Activated T-helper 1 cell treated with anti-CD3 and anti-CD28 coated beads, Interleukin-2, amount 50 U/mL, for 16 hours (primary cell): ENCODE results near the gene S100A6.
"Not testable (repeated sequence)": the region's sequence is repeated elsewhere in the genome, so short reads cannot be mapped to it uniquely, and the experiment has no call there.

Experiments
- DNase-seq, 2 donors: peaks; one replicate each; pipeline ENCODE4 v3.0.0-alpha.2; 2020; ENCODE audit warnings: low read depth in 1 of 2, low spot score in 1 of 2

S100A6 gene

DNA sequence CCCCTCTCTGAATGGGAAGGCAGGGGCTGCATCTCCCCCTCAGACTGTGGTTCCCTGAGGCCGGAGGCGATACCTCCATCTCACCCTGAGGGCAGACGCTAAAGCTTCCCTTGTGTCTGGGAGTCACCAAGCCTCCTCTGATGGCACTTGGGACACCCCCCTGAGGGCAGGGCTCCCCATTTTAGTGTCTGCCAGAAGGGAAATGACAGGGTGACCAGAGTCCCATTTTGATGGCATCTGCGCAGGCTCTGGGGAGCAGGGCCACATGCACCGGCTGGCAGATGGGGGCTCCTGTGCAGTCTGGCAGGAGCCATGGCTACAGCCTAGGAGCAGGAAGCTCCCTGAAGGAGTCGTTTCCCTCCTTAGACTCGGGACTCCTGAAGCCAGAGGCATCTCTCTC lies 28.2 kb upstream of the S100A6 start:
- DNase-seq, result no peak

DNA sequence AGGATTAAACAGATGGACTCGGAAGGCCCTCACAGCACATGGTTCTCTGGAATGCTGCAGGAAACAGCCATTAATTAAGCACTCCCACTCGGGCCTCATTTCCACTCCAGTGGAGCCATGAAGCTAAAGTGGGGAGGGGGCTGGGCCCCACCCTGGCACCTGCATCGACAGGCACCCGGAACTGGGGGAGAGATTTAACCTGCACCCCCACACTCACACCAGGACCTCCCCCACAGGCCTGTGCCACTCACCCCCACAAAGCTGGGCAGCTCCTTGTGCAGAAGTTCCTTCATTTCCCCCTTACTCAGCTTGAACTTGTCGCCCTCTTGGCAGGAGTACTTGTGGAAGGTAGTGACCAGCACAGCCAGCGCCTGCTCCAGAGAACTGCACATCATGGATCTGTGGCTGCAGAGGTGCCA lies 27.7 kb upstream of the S100A6 start:
- DNase-seq, result no peak

DNA sequence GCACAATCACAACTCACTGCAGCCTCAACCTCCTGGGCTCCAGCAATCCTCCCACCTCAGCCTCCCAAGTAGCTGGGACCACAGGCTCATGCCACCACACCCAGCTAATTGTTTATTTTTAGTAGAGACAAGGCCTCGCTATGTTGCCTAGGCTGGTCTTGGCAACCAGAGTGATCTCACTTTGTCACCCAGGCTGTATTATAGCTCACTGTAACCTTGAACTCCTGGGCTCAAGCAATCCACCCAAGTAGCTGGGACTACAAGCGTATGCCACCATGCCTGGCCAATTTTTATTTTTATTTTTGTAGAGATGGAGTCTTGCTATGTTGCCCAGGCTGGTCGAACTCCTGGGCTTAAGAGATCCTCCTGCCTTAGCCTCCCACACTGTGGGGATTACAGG lies 26.2 kb upstream of the S100A6 start:
- DNase-seq, result not testable (repeated sequence)

DNA sequence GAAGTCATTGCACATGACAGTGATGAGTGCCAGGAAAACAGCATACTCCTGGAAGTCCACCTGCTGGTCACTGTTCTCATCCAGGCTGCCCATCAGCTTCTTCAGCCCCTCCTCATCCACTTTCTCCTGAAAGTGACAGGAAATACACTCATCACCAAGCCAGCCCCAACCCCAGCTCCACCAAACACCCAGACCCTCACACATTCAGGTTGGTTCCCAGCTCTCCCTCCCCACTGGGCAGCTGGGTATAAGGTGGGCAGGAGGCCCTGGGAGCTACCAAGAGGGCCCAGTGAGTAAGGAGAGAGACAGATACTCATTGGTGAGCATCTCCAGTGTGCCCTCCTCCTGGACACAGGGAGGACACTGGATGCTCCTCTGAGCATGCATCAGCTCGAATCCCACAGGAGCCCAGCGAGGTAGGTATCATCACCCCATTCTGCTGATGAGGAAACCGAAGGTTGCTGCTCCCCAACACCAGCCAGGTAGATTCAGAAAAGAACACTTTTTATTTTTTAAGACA lies 25.7 kb upstream of the S100A6 start:
- DNase-seq, result no peak

DNA sequence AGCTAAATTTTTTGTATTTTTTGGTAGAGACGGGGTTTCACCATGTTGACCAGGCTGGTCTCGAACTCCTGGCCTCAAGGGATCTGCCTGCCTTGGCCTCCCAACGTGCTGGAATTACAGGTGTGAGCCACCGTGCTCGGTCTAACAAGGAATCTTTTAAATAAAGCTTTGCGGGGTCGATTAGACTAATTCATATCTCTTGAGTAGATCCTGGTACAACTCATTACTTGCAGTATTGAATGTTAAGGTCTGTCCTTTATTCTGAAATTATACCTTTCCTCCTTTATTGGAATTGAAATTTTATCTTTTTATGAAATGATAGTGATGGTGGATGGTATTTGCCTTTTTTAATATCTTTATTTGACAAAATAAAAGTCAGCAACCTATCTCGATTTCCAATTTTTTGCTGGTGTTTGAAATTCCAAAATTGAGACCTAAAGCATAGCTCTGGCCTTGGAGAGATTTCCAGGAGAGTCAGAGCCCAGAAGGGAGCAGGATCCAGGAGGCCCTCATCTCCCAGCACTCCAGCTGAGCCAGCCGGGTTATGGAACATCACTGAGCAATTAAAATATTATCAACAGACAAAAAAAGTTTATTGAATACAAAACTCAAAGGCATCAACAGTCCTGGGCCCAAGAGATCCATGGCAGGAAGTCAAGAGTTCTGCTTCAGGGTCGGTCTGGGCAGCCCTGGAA lies 25.1 kb upstream of the S100A6 start:
- no peak for DNase-seq

GRCh38 chr1:153560241-153560640 lies 24.4 kb upstream of the S100A6 start:
- DNase-seq, result no peak

DNA sequence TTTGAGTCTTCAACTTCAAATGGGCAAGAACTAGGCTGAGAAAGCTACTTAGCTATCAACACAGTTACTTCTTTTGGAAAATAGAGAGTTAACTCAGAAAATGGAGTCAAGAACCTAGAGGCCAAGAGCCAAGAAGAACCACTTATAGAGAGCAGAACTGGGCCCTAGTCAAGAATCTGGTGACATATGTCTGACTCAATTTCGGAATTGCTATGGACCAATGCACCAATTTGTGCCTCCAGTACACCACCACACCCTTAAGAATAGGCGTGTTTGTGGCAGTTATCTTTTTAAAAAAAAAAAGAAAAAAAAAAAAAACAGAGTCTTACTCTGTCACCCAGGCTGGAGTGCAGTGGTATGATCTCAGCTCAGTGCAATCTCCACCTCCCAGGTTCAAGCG lies 22.1 kb upstream of the S100A6 start:
- DNase-seq, result no peak

DNA sequence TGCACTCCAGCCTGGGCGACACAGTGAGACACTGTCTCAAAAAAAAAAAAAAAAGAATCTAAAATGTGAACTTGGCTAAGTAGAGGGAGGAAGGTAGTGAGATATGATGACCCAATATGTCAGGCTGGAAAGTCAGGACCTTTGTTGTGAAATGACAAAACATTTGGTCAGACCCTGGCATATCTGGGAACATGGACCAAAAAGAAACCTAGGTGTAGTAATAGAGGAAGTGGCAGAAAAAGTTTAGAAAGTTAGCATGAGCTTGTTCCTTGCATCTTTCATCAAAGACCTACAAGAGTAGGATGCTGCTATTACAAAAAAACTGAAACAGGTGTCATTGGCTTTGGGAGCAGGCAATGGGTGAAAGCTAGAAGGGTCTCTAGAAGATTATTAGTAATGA lies 20.6 kb upstream of the S100A6 start:
- DNase-seq, result no peak

DNA sequence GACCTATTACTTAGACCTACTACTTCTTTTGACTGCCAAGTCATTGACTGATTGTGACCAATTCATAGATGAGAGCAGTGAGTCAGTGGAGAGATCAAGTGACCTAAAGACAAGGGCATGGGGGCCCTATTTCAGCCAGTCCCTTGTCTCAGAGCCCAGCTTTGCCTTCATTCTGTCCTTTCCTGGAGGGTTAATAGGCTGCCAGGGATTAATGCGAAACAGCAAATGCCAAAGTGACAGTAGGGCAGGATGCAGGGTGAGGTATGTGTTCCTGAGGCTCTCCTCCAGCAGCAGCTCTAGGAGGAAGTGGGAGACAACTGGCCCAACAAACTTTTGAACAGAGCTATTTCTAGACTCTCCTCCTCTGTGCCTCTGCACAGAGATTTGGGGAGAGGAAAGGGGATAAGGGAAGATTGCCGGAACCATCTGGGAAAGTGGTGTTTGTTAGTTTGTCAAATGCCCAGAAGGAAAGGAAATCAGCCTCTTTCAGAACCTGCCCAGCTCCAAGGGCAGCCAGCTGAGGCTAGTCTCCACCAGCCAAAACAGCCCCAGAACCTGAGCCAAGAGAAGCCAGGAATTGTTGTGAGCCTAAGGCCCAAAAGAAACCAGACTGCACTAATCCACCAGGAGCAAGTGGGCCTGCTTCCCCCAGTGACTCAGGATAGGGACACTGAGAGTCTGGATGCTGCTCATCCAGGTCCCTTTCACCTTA lies 18.2 kb upstream of the S100A6 start:
- DNase-seq, result no peak

- no peak for DNase-seq
Measured at GRCh38 chr1:153553096-153553495, 17.3 kb upstream of the S100A6 start.

DNA sequence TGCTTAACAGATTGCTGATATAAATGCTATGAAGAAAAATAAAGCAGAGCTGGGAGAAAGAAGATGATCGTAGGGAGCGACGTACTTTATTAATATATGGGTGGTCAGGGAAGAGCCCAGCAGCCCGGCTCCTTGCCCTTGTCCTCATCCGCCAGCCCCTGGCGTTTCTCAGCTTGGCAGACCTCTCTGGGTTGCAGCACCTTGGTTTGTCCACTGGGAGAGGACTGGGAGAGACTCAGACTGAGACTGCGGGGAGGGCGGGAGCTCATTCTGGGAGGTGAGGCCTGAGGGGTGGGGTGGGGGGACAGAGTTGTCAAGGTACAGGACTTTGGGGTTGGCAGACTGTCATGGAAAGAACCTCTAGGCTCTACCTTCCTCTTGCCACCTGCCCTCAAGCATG lies 16.5 kb upstream of the S100A6 start:
- DNase-seq, result no peak

DNA sequence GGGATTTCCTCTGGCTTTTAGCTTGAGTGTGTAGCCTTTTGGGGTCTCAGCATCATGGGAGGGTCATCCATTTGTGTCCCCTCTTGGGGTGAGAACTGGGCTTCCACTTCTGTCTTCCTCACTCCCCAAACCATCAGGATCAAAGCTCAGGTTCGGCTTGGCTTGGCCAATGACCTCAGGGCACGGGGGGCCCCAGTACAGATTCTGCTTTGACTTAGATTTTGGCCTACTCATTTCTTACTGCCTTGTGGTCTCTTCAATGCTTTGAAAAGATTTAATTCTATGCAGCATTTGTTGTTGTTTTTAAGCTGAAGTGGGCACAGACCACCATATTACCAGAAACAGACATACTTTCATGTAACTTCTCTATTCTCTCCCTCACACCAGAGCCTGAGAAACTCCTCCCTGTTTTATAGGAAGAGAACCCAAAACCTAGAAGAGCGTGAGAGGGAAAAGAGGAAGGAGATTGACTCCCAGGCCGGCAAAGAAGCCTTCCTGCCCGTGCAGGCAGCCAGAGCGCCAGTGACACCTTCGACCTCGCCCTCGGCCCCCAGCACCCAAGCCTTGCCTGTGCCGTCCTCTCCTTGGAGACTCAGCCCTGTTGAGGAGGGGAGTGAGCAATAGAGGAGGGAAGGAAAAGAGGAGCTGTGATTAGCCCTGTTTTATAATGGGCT lies 15.2 kb upstream of the S100A6 start:
- no peak for DNase-seq

- DNase-seq, result no peak
Measured at GRCh38 chr1:153550398-153550758, 14.6 kb upstream of the S100A6 start.

GRCh38 chr1:153549741-153550397 lies 14.1 kb upstream of the S100A6 start:
- DNase-seq, result no peak

- DNase-seq, result no peak
Measured at GRCh38 chr1:153548722-153549688, 13.2 kb upstream of the S100A6 start, which contains the start of gene S100A3. S100A3 (minus strand) TSS chr1:153549258; CDS start chr1:153548485, 773 bp downstream.

DNA sequence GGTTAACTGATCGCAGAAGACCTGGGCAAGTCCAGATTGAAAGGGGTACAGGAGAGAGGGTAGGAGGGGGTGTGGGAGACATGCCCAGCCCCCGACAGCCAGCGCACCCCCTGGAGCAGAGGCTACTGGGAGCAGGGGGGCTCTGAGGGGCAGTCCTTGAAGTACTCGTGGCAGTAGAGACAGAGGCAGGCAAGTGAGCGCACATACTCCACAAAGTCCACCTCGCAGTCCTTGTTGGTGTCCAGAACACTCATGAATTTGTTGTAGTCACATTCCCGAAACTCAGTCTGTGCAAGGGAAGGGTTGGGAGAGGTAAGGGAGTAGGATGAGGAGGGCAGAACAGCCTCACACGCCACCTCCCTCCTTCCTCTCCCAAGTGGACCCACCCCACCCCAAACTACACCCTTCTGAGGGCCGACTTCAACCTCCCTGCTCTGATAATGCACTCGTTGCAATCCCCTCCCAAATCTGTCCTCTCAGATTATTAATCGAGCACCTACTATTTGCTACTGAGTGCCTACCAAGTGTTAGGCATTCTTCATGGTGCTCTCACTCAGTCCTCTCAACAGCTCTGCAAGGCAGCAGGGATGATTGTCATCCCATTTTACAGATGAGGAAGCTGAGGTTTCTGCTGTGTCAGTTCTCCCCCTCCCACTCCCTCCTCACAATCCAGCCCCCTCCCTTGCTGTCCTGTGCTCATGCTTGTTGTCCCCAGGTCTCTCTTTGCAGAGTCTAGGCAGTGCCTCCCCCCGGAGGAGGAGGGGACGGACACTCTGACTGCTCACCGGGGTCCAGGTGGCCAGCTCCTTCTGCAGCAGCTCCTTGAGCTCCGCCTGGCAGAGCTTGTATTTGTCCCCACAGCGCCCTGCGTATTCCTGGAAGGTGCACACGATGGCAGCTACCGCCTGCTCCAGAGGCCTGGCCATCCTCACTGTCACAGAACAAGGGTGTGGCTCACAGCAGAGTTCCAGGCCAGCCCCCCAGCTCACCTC lies 12.1 kb upstream of the S100A6 start:
- no peak for DNase-seq

GRCh38 chr1:153546796-153547559 lies 11.2 kb upstream of the S100A6 start:
- no peak for DNase-seq

- DNase-seq, result no peak
Measured at GRCh38 chr1:153546371-153546770, 10.6 kb upstream of the S100A6 start.
